MM.1S (cell line): ENCODE data around the gene NDUFV3.

Source experiments
- DNase-seq: peaks from one replicate; pipeline ENCODE4 v3.0.0-alpha.2; 2015
- H2AFZ ChIP-seq: fragments of 300-600 bp; sonication (generic); 2 replicates; pipeline ENCODE4 v1.6.0; 2016; ENCODE audit warnings: antibody characterized with exemption, low read length
- H3F3A ChIP-seq: fragments of 300-600 bp; sonication (generic); 2 replicates; pipeline ENCODE4 v1.6.1; 2016; ENCODE audit warnings: mild to moderate bottlenecking, antibody characterized with exemption, low read length, moderate library complexity, mixed read lengths; ENCODE audit not compliant: insufficient read depth
- H3K27ac ChIP-seq: fragments of 300-600 bp; sonication (generic); 2 replicates; pipeline ENCODE4 v1.5.1; 2016; ENCODE audit warnings: mild to moderate bottlenecking, low read length
- H3K27me3 ChIP-seq: fragments of 300-600 bp; sonication (generic); replicated peaks from 2 replicates; pipeline ENCODE4 v1.6.0; 2016; ENCODE audit warnings: low read length; ENCODE audit not compliant: insufficient read depth
- H3K36me3 ChIP-seq: fragments of 300-600 bp; sonication (generic); replicated peaks from 2 replicates; pipeline ENCODE4 v1.6.1; 2016; ENCODE audit warnings: mild to moderate bottlenecking, low read length, mixed read lengths; ENCODE audit not compliant: insufficient read depth
- H3K4me1 ChIP-seq: fragments of 300-600 bp; sonication (generic); 2 replicates; pipeline ENCODE4 v1.6.1; 2016; ENCODE audit warnings: low read length, mixed read lengths
- H3K4me2 ChIP-seq: fragments of 300-600 bp; sonication (generic); 2 replicates; pipeline ENCODE4 v1.6.0; 2016; ENCODE audit warnings: low read depth, low read length
- H3K4me3 ChIP-seq: fragments of 300-600 bp; sonication (generic); 2 replicates; pipeline ENCODE4 v1.5.1; 2016; ENCODE audit warnings: low read length, mixed read lengths
- H3K79me2 ChIP-seq: fragments of 300-600 bp; sonication (generic); 2 replicates; pipeline ENCODE4 v1.6.1; 2016; ENCODE audit warnings: mixed run types, low read length, mixed read lengths
- H3K9ac ChIP-seq: fragments of 300-600 bp; sonication (generic); 2 replicates; pipeline ENCODE4 v1.6.1; 2016; ENCODE audit warnings: low read length, mixed read lengths
- H3K9me2 ChIP-seq: fragments of 300-600 bp; sonication (generic); replicated peaks from 2 replicates; pipeline ENCODE4 v1.6.1; 2016; ENCODE audit warnings: mild to moderate bottlenecking, low read length, mixed read lengths; ENCODE audit not compliant: insufficient read depth
- H3K9me3 ChIP-seq: fragments of 300-600 bp; sonication (generic); replicated peaks from 2 replicates; pipeline ENCODE4 v1.6.1; 2016; ENCODE audit warnings: mild to moderate bottlenecking, low read length, mixed read lengths; ENCODE audit not compliant: insufficient read depth
- H4K20me1 ChIP-seq: fragments of 300-600 bp; sonication (generic); 2 replicates; pipeline ENCODE4 v1.6.1; 2016; ENCODE audit warnings: mild to moderate bottlenecking, low read length, moderate library complexity, mixed read lengths; ENCODE audit not compliant: insufficient read depth
- EZH2 ChIP-seq: fragments of 300-600 bp; sonication (generic); optimal IDR thresholded peaks from 2 replicates; pipeline ENCODE3; 2017; ENCODE audit warnings: low read depth, mild to moderate bottlenecking, antibody characterized with exemption, low read length, mixed read lengths
- EZH2phosphoT487 ChIP-seq: fragments of 300-600 bp; sonication (generic); IDR thresholded peaks from 2 replicates; pipeline ENCODE4 v1.6.1; 2018; ENCODE audit warnings: antibody characterized with exemption, low read length
- TF ChIP-seq, protein P1 (sequence below): fragments of 300-600 bp; sonication (generic); IDR thresholded peaks from 2 replicates; pipeline ENCODE4 v1.5.1; 2016; ENCODE audit warnings: antibody characterized with exemption, low read length, mixed read lengths

The NDUFV3 gene

DNA sequence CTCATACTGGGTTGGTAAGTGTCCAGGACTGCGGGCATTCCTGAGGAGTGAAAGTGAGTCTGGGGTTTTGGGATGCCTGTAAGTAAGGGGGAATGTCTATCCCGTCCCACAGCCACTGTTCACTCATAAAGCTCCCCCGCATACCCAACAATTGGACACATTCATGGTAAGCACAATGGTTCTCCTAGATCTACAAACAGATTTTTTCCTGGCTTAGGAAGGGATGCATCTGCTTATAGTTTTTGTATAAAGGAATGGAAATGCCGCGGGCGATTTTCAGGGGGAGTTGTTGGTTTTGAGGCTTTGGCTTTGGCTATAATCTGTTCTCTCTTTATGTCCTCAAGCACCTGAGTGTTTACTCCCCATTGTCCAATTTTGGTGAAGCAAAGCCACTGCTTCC, 25.2 kb downstream of the NDUFV3 start:
- no peaks in the 10 kb centered on the region for H3K27me3 ChIP-seq
- no peaks in the 10 kb centered on the region for H3K4me1 ChIP-seq
- no peak overlapping the region for H3K27ac ChIP-seq
- H4K20me1 ChIP-seq: no peaks in the 10 kb centered on the region
- no peak for DNase-seq
- no peak for TF ChIP-seq EZH2phosphoT487
- TF ChIP-seq, protein P1, sequence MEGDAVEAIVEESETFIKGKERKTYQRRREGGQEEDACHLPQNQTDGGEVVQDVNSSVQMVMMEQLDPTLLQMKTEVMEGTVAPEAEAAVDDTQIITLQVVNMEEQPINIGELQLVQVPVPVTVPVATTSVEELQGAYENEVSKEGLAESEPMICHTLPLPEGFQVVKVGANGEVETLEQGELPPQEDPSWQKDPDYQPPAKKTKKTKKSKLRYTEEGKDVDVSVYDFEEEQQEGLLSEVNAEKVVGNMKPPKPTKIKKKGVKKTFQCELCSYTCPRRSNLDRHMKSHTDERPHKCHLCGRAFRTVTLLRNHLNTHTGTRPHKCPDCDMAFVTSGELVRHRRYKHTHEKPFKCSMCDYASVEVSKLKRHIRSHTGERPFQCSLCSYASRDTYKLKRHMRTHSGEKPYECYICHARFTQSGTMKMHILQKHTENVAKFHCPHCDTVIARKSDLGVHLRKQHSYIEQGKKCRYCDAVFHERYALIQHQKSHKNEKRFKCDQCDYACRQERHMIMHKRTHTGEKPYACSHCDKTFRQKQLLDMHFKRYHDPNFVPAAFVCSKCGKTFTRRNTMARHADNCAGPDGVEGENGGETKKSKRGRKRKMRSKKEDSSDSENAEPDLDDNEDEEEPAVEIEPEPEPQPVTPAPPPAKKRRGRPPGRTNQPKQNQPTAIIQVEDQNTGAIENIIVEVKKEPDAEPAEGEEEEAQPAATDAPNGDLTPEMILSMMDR: no peak
- TF ChIP-seq EZH2: no peak
- no peaks in the 10 kb centered on the region for H3K79me2 ChIP-seq
- H3F3A ChIP-seq: no peaks in the 10 kb centered on the region
- no peak overlapping the region for H2AFZ ChIP-seq
- no peak overlapping the region for H3K4me3 ChIP-seq
- H3K36me3 ChIP-seq: no peaks in the 10 kb centered on the region
- no peaks in the 10 kb centered on the region for H3K9me2 ChIP-seq
- no peak overlapping the region for H3K9ac ChIP-seq
- no peak overlapping the region for H3K4me2 ChIP-seq
- no peaks in the 10 kb centered on the region for H3K9me3 ChIP-seq

DNA sequence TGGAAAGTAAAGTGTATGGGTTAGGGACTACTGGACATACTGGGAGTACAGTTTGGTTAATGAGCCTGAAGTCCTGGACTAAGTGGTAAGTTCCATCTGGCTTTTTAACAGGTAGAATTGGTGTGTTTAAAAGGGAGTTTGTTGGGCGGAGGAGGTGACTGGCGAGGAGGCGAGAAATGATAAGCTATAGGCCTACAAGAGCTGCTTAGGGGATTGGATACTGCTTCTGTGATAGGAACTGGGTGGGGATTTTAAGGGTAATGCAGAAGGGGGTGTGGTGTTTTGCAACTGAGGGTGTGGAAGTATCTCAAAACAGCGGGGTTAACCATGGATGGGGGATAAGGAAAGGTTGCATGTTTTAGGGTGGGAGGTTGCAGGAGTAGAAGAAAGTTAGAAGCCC, 28.8 kb downstream of the NDUFV3 start:
- Histone ChIP-seq H2AFZ (no peak overlapping the region), H3K9ac (no peak overlapping the region), H3K27me3 (no peaks in the 10 kb centered on the region), H3K4me3 (no peak overlapping the region), H3K79me2 (no peaks in the 10 kb centered on the region), H4K20me1 (no peaks in the 10 kb centered on the region), H3K27ac (no peak overlapping the region), H3K9me3 (no peaks in the 10 kb centered on the region), H3K4me1 (peaks cover 9% of the 10 kb centered on the region; the same call in 1 of the 2 replicates), H3K36me3 (no peaks in the 10 kb centered on the region), H3K9me2 (no peaks in the 10 kb centered on the region), H3K4me2 (no peak overlapping the region), H3F3A (no peaks in the 10 kb centered on the region)
- TF ChIP-seq, protein P1: no peak
- no peak for TF ChIP-seq EZH2
- TF ChIP-seq EZH2phosphoT487: no peak
- DNase-seq: no peak

DNA sequence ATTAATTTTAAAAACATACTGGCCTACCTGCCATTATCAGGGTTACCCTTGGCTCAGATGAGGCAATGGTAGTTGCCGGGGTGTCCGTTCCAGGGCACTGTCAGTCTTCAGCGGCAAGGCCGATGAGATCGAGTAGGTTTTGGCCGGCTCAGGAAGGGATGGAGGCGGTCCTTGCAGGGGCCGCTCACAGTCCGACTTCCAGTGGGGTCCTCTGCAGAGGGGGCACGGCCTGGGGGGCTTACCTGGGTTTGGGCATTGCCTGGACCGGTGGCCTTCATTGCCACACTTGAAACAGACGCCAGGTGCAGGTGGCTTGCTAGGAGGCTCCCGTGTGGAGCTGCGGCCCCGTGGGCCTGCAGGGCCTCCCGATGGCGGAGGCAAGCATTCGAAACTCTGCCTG, 29.8 kb downstream of the NDUFV3 start:
- Histone ChIP-seq H2AFZ (no peak overlapping the region), H3K4me2 (no peak overlapping the region)

More for the DNA sequence above, 29.8 kb downstream of the NDUFV3 start:
- Histone ChIP-seq H3F3A (no peaks in the 10 kb centered on the region), H3K4me3 (no peak overlapping the region), H3K79me2 (no peaks in the 10 kb centered on the region), H3K27me3 (no peaks in the 10 kb centered on the region), H3K4me1 (peaks cover 9% of the 10 kb centered on the region; the same call in 1 of the 2 replicates), H3K9me2 (no peaks in the 10 kb centered on the region), H3K36me3 (no peaks in the 10 kb centered on the region), H3K9me3 (no peaks in the 10 kb centered on the region), H4K20me1 (no peaks in the 10 kb centered on the region), H3K27ac (no peak overlapping the region), H3K9ac (no peak overlapping the region)
- TF ChIP-seq EZH2 (no peak), EZH2phosphoT487 (no peak)
- TF ChIP-seq, protein P1: no peak
- DNase-seq: no peak
